HG02763 (cell line): Measurements from ENCODE around the gene KIF9.
"Not testable (repeated sequence)": the region's sequence is repeated elsewhere in the genome, so short reads cannot be mapped to it uniquely, and the experiment has no call there.

Experiments used
- ATAC-seq: cut with Tn5 transposase; IDR thresholded peaks from one replicate; pipeline ENCODE4 v1.9.1; 2021; ENCODE audit warnings: mild to moderate bottlenecking, moderate library complexity; ENCODE audit not compliant: unreplicated experiment

KIF9 gene

DNA sequence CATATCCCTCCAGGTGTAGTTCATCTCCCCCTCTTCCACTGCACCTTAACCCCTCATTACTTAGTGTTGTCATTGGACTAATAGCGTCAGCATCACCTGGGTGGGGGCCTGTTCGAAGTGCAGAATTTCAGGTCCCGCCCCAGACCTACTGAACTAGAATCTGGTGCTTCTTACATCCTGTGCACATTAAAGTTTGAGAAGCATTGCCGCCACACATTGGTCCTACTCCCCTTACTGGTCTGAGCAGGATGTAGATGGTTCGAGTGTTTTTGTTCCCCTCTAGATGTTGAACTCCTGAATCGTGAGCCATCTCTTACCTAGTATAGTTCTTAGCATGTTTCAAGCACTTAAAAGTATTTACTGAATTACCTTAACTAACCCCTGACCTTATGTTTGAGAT lies 13.4 kb upstream of the KIF9 start:
- no peak for ATAC-seq

DNA sequence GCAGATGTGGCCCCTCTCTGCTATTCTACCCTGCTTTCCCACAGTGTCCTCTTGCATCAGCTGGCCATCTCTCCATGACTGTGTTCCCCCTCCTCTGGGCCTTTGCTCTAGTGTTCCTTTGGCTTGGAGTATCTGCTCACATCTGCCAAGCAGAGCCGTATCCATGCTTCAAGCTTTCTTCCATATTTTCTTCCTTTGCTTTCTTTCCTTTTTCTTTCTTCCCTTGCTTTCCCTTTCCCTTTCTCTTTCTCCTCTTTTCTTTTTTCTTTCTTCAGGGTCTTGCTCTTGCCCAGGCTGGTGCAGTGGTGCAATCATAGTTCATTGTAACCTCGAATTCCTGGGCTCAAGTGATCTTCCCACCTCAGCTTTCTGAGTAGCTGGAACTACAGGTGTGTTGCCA lies 12.7 kb upstream of the KIF9 start:
- ATAC-seq: no peak

GRCh38 chr3:47294392-47294791 lies 11.8 kb upstream of the KIF9 start:
- ATAC-seq: no peak

DNA sequence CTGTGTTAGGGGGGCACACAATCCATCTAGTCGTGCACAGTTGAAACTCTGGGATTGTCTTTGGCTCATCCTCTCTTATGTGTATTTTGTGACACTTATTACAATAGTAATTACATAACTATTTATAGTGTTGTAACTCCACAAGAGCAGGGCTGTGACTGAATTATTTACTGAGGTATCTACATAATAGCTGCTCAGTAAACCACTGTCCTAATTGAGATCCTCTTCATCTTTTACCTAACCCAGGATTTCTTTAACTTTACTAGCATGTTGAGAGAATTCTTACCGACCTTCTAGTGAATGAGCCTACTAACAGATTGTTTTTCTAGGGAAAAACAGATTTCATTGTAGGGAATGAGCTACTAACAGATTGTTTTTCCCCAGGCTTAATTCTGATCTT lies 11.2 kb upstream of the KIF9 start:
- no peak for ATAC-seq

GRCh38 chr3:47291754-47292420 lies 9.3 kb upstream of the KIF9 start:
- ATAC-seq: not testable (repeated sequence)

DNA sequence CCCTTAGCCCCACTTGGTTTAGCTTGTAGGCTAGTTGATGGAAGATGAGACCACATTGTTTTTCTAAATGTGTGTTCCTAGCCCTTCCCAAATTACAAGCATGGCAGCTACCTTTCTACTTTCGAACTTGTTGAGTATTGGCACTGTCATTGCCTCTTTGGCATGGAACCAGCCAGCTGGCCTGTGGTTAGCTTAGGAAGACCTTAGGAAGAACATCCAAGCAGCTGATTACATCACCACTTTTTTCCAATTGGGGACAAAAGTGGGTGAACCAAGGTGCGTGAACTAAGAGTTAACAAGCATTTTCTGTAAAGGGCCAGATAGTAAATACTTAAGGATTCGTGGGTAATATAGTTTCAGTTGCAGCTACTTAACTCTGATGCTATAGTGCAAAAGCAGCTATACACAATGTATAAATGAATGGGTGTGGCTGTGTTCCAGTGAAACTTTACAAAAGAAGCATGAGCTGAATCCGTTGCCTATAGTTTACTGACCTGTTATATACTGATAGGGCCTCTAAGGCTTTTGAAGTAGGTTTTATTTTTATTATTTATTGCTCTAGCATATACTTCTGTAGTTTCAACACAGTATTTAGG lies 8.7 kb upstream of the KIF9 start:
- ATAC-seq: no peak

DNA sequence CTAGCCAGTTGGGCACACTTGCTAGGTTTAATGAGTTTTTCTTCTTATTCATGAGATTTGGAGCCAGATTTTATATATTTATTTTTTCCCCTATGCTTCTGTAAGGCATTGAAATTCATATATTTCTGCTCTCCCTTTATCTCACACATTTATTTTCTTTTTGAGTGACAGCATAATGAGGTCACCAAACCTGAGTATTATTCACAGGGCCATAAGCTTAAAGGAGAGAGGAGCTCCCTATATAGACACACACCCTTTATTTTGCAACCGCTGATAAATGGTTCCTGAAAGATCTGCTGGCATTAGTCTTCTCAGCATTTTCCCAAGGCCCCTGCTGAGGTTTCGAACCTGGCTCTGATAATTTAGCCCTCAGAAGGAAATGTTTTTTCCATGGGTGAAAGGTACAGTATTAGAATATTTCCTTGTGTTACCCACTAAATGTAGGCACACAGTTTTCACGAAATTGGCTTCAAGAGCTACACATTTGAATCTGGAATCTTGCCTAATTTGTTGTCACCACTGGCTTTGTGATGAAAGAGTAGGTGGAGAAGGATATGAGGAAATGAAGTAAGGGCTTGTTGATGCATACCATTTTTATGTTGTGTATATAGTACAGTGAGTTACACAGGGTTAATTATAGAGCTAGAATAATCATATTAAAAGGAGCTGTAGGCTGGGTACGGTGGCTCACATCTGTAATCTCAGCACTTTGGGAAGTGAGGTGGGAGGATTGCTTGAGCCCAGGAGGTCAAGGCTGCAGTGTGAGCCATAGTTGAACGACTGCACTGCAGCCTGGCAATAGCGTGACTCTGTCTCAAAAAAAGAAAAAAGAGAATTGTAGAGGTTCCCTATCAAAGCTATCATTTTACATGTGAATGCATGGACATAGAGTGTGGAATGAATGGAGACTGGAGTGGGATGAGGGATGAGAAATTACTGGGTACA lies 6.6 kb upstream of the KIF9 start:
- no peak for ATAC-seq

- ATAC-seq: no peak
Observed at GRCh38 chr3:47283591-47284364, 1.2 kb upstream of the KIF9 start.

GRCh38 chr3:47283193-47283537 lies 566 bp upstream of the KIF9 start:
- ATAC-seq: no peak

DNA sequence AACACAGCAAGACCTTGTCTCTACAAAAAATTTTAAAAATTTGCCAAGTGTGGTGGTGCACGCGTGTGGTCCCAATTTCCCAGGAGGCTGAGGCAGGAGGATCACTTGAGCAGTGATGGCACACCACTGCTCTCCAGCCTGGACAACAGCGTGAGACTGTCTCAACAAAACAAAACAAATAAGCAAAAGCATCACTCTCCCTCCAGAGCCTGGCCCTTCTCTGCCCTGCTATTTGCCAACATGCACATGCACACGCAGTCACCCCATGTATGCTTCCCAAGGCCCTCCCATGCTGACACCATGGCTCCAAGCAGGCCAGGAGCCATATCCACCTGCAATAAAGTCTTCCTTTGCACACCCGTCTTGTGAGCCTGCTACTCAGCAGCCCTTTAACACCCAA lies 2.1 kb downstream of the KIF9 start:
- no peak for ATAC-seq

- no peak for ATAC-seq
Observed at GRCh38 chr3:47276558-47276957, 6.0 kb downstream of the KIF9 start.

GRCh38 chr3:47274652-47275051 lies 7.9 kb downstream of the KIF9 start:
- no peak for ATAC-seq

DNA sequence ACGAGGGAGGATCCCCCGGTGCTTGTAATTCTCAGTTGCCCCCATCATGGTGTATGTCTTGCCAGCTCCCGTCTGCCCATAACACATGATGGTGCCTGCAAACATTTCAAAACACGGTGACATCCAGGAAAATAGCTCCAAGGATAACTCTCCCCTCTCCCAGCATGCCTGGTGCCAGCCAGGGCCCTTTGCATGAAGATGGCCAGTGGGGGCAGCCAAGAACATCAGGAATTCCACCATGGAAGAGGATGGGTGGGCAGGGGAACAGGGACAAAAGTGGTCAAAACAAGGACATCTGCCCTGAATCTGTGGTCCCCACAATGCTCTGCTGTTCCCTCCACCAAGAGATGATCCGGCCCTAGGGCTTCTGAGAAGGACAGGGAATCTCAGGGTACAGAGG lies 9.0 kb downstream of the KIF9 start:
- ATAC-seq: no peak

GRCh38 chr3:47270526-47270925 lies 12.1 kb downstream of the KIF9 start:
- no peak for ATAC-seq

- ATAC-seq: no peak
Observed at GRCh38 chr3:47267490-47267824, 15.1 kb downstream of the KIF9 start.

- peak; percentile 64 for ATAC-seq
Observed at GRCh38 chr3:47266709-47267489, 15.7 kb downstream of the KIF9 start.

DNA sequence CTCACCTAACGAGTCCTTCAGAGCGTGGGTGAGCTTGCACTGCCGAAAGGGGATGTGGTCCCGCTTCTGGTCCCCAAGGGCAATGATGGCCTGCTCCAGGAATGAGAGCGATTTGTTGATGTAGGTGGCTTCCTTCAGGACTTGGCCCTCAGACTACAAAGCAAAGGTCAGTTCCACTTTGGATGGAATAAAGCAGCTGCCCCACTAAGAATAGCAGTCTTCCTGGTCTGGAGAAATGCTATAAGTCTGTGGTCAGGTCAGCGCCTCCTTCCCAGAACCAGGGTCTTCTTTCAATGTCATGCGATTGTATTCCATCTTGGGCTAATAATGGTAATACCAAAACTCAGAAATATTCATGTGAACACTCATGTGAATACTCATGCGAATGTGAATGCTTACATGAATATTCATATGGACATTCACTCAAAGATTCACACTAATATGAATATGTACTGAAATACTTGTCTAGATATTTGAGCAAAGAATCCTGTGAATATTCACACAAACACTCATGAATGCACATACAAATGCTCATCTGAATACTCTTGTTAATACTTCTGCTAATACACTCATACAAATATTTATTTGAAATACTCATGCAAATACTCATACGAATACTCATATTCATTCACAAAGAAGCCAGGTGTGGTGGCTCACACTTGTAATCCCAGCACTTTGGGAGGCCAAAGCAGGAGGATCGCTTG lies 16.7 kb downstream of the KIF9 start:
- ATAC-seq: no peak

GRCh38 chr3:47265008-47265407 lies 17.6 kb downstream of the KIF9 start:
- ATAC-seq: no peak

DNA sequence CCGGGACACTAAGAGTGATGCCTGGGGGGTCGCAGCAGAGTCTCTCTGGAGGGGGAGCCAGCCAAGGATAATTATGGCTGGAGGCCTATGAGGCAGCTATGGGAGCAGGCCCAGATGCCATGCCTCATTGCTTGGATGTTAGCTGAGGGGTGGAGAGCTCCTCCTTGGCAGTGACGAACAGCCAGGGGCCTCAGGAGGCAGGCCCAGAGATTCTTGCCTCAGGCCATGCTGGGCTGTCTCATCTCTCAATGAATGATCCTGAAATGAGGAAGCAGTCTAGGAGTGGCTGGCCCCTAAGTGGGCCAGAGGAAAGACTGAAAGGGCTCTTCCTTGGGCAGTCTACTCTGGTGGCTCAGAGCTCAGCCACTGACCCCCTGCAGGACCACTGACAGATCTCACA lies 21.3 kb downstream of the KIF9 start:
- no peak for ATAC-seq

DNA sequence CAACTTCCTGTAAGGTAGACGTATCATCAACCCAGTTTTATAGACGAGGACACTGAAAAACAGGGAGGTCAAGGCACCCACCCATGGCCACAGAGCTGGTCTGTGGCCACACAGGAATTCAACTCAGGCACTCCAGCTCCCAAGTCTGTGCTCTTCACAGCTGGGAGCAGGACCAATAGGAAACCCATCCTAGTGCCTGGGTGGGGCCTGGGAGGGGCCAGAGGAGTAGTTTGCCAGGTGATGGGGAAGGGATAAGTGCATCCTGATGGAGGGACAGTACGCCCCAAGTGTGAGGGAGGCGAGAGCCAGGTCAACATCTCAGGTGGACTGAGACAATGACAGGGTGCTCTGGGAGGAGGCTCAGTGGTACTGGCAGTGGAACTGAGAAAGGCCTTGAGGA lies 22.0 kb downstream of the KIF9 start:
- ATAC-seq: no peak
